IMR-90 (cell line): ENCODE data around the gene CBX5. TPM values are rescaled to one million over a fixed set of nuclear protein-coding genes. Genes with fewer than 3 reads are reported as not detected.

Experiments used
- ATAC-seq: fragments of 200-7000 bp; cut with Tn5 transposase; 2 replicates; pipeline ENCODE4 v1.9.1; 2020; ENCODE audit warnings: low read depth, mild to moderate bottlenecking, moderate library complexity
- BruUV-seq: library from RNA; stranded (reverse); fragments of 400-500 nt; replicated peaks from 2 replicates; lab custom pipeline; 2021; lab: Mats Ljungman, UMichigan
- CTCF ChIA-PET: fragments of 300-600 bp; formaldehyde crosslinking; extraction: SDS; loops from one replicate; lab custom pipeline; 2021; ENCODE audit warnings: antibody characterized with exemption; lab: Yijun Ruan, JAX
- POLR2A ChIA-PET: fragments of 300-600 bp; sonication (Branson Sonifier 250); formaldehyde crosslinking; loops from one replicate; lab custom pipeline; 2022; ENCODE audit warnings: antibody characterized with exemption; ENCODE audit not compliant: unreplicated experiment; lab: Charles Lee
- DNase-seq: peaks from one replicate; pipeline ENCODE4 v3.0.0; 2013
- H2AFZ ChIP-seq: replicated peaks from 2 replicates; pipeline ENCODE3; 2013; ENCODE audit warnings: low read length, mild to moderate bottlenecking; ENCODE audit not compliant: poor library complexity
- H2AK5ac ChIP-seq: 2 replicates; pipeline ENCODE4 v1.6.1; 2013; ENCODE audit warnings: low read depth, low read length, inconsistent platforms
- H2AK9ac ChIP-seq: replicated peaks from 2 replicates; pipeline ENCODE3; 2013; ENCODE audit warnings: mild to moderate bottlenecking, low read depth, low read length, moderate library complexity; ENCODE audit not compliant: poor library complexity
- H2BK120ac ChIP-seq: 2 replicates; pipeline ENCODE4 v1.6.1; 2013; ENCODE audit warnings: low read depth, low read length, inconsistent platforms
- H2BK15ac ChIP-seq: 3 replicates; pipeline ENCODE4 v1.6.1; 2013; ENCODE audit warnings: low read depth, low read length, inconsistent platforms
- H2BK20ac ChIP-seq: 2 replicates; pipeline ENCODE4 v1.6.1; 2013; ENCODE audit warnings: low read depth, mild to moderate bottlenecking, inconsistent platforms, low read length, moderate library complexity
- H2BK5ac ChIP-seq: 2 replicates; pipeline ENCODE4 v1.6.1; 2013; ENCODE audit warnings: mild to moderate bottlenecking, low read depth, low read length, inconsistent platforms; ENCODE audit not compliant: poor library complexity, severe bottlenecking
- H3K14ac ChIP-seq: replicated peaks from 2 replicates; pipeline ENCODE4 v1.6.1; 2013; ENCODE audit warnings: low read depth, low read length, inconsistent platforms
- H3K18ac ChIP-seq: 2 replicates; pipeline ENCODE4 v1.6.1; 2013; ENCODE audit warnings: low read depth, low read length, control low read depth
- H3K23ac ChIP-seq: 2 replicates; pipeline ENCODE4 v1.6.1; 2013; ENCODE audit warnings: low read depth, low read length, inconsistent platforms
- H3K27ac ChIP-seq: 2 replicates; pipeline ENCODE4 v1.5.1; 2013; ENCODE audit warnings: mild to moderate bottlenecking, control low read depth, low read length; ENCODE audit not compliant: insufficient read depth
- H3K27me3 ChIP-seq: 2 replicates; pipeline ENCODE4 v1.6.1; 2013; ENCODE audit warnings: low read length; ENCODE audit not compliant: control insufficient read depth, insufficient read depth
- H3K36me3 ChIP-seq: 2 replicates; pipeline ENCODE4 v1.6.1; 2013; ENCODE audit warnings: low read length, mixed read lengths; ENCODE audit not compliant: control insufficient read depth, insufficient read depth
- H3K4ac ChIP-seq: 2 replicates; pipeline ENCODE4 v1.6.1; 2013; ENCODE audit warnings: low read depth, low read length, inconsistent platforms
- H3K4me1 ChIP-seq: 2 replicates; pipeline ENCODE4 v1.6.1; 2013; ENCODE audit warnings: low read length, mixed read lengths; ENCODE audit not compliant: control insufficient read depth, insufficient read depth
- H3K4me2 ChIP-seq: 2 replicates; pipeline ENCODE4 v1.6.1; 2013; ENCODE audit warnings: low read depth, mild to moderate bottlenecking, control low read depth, low read length, moderate library complexity
- H3K4me3 ChIP-seq: 2 replicates; pipeline ENCODE4 v1.5.1; 2013; ENCODE audit warnings: low read depth, mild to moderate bottlenecking, control low read depth, low read length, moderate library complexity; ENCODE audit not compliant: insufficient read depth
- H3K56ac ChIP-seq: 2 replicates; pipeline ENCODE4 v1.6.1; 2013; ENCODE audit warnings: low read length, inconsistent platforms; ENCODE audit not compliant: insufficient read depth; ENCODE audit errors: extremely low read depth
- H3K79me1 ChIP-seq, 2 experiments: 2 replicates each; pipeline ENCODE4 v1.6.1; 2013; ENCODE audit warnings: low read length in 2 of 2, inconsistent platforms in 1 of 2, low read depth in 1 of 2
- H3K9ac ChIP-seq: 2 replicates; pipeline ENCODE4 v1.6.1; 2013; ENCODE audit warnings: low read depth, low read length, control low read depth
- H3K9me1 ChIP-seq: 2 replicates; pipeline ENCODE4 v1.6.1; 2013; ENCODE audit warnings: low read length, inconsistent platforms; ENCODE audit not compliant: insufficient read depth
- H3K9me3 ChIP-seq: 2 replicates; pipeline ENCODE4 v1.6.1; 2013; ENCODE audit warnings: low read length; ENCODE audit not compliant: control insufficient read depth, insufficient read depth
- H4K20me1 ChIP-seq: 2 replicates; pipeline ENCODE4 v1.6.1; 2013; ENCODE audit warnings: low read length, inconsistent platforms; ENCODE audit not compliant: insufficient read depth
- H4K5ac ChIP-seq: 2 replicates; pipeline ENCODE4 v1.6.1; 2013; ENCODE audit warnings: mild to moderate bottlenecking, low read depth, low read length, control low read depth
- H4K8ac ChIP-seq, 2 experiments: 2 replicates each; pipeline ENCODE4 v1.6.1; 2013; ENCODE audit warnings: low read depth in 2 of 2, low read length in 2 of 2, control low read depth in 1 of 2, inconsistent platforms in 1 of 2
- H4K91ac ChIP-seq: 2 replicates; pipeline ENCODE4 v1.6.1; 2013; ENCODE audit warnings: low read depth, low read length, inconsistent platforms; ENCODE audit not compliant: insufficient read depth
- ELK1 ChIP-seq: fragments of 150-350 bp; IDR thresholded peaks from 2 replicates; pipeline ENCODE4 v1.6.1; 2016; ENCODE audit warnings: low read depth, mild to moderate bottlenecking, low read length, moderate library complexity, borderline replicate concordance
- MAFK ChIP-seq: IDR thresholded peaks from 2 replicates; pipeline ENCODE4 v1.6.1; 2012; ENCODE audit warnings: low read depth, low read length, improper control_type of control experiment
- NFE2L2 ChIP-seq: fragments of 150-350 bp; IDR thresholded peaks from 2 replicates; pipeline ENCODE4 v1.6.1; 2016; ENCODE audit warnings: low read depth, mild to moderate bottlenecking, low read length
- POLR2A ChIP-seq: IDR thresholded peaks from 2 replicates; pipeline ENCODE4 v1.6.1; 2012; ENCODE audit warnings: mild to moderate bottlenecking, low read depth, low read length
- WGBS, 2 experiments: methylation state at CpG; one replicate each; pipeline versions ENCODE4 v1.1.5 to v1.1.7; 2013; ENCODE audit warnings: missing lambda C conversion rate in 2 of 2; ENCODE audit not compliant: insufficient read length in 1 of 2; ENCODE audit errors: extremely low coverage in 2 of 2; 5-methylcytosine and 5-hydroxymethylcytosine counted together
- dilution Hi-C: fragments of 300-500 bp; cut with HindIII; formaldehyde crosslinking; loops from one replicate; pipeline ENCODE4 v1.14.3; 2018; ENCODE audit warnings: low sequenced_read_pairs; ENCODE audit not compliant: unreplicated experiment
- in situ Hi-C: fragments of 300-500 bp; cut with MboI; formaldehyde crosslinking; loops from 3 replicates; pipeline ENCODE4 v1.14.3; 2019; ENCODE audit warnings: low sequenced_read_pairs, inconsistent platforms, mixed read lengths
- intact Hi-C: fragments of 100-400 bp; cut with micrococcal nuclease; formaldehyde crosslinking; loops from 2 replicates; pipeline ENCODE4 v1.10.0; 2022
- polyA plus RNA-seq, 3 experiments: library from polyadenylated mRNA; depleted of rRNA; stranded (reverse); fragments of >200 nt; gene quantifications; 2 replicates each; pipeline ENCODE4 v1.2.3, GENCODE V29; 2012; ENCODE audit warnings: low replicate concordance in 1 of 3
- total RNA-seq: library from RNA; depleted of rRNA; stranded (reverse); fragments of >200 nt; gene quantifications from 2 replicates; pipeline ENCODE4 v1.2.3, GENCODE V29; 2012

Gene CBX5
- total and polyA plus RNA-seq, 2 of the 4 experiments (the other 2 are of a cell fraction) = 18.0 to 40.9 TPM

DNA sequence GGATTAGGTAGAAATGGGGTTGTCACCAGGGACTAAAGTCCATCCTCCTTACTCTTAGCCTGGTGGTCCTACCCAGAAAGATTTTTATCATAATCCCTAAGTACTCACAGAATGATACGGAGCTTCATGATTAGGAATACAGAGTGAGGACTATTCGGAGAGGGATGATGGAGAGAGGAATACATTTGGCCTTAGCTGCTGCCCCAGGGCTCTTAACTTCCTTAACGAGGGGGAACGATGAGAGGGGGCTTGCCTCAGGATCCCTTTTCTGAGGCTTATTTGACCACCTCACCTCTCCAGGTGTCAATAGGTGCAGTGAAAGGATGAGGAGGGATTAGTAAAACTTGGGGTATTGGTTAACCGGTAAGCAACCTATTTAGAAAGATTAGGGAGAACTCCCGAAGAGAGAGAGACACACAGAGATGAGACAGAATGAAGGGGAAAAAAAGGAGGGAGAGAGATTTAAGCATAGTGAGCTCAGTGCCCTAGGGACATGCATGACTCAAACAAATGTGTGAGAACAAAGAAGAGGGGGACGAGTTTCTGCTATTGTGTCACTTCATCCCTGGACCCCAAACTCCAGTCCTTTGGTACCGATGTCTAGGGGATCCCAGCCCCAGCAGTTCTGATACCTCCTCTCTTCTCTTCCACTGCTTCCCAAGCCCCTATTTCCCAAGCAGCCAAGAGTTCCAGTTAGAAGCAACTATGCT lies 19.7 kb upstream of the CBX5 start:
- in situ Hi-C loops (no loop called here), intact Hi-C loops (no loop called here), dilution Hi-C loops (no loop called here)
- Histone ChIP-seq H4K91ac (no peak overlapping the region), H3K9ac (no peak overlapping the region), H2BK5ac (no peak overlapping the region), H4K5ac (no peak overlapping the region), H2AFZ (no peak overlapping the region), H3K4ac (no peak overlapping the region), H2BK15ac (no peak overlapping the region), H3K4me3 (no peak overlapping the region), H2AK5ac (no peak overlapping the region), H3K79me1 (no peaks in the 10 kb centered on the region), H3K36me3 (no peaks in the 10 kb centered on the region), H3K9me1 (0 out of 2 replicates have a peak, but pooled peaks cover 3% of the 10 kb centered on the region), H3K27me3 (peaks cover 37% of the 10 kb centered on the region), H4K20me1 (no peaks in the 10 kb centered on the region), H3K23ac (no peak overlapping the region), H3K9me3 (no peaks in the 10 kb centered on the region), H2BK20ac (no peak overlapping the region), H3K4me1 (peaks cover 9% of the 10 kb centered on the region), H3K27ac (no peak overlapping the region), H3K4me2 (no peak overlapping the region; the same call in 1 of the 2 replicates), H2AK9ac (no peak overlapping the region), H3K18ac (no peak overlapping the region), H3K14ac (no peak overlapping the region), H2BK120ac (no peak overlapping the region), H4K8ac (no peak overlapping the region), H3K56ac (no peak overlapping the region)
- CTCF ChIA-PET = interaction anchor here (0.8 kb wide), 1 partner anchor 25 kb away, joined by 3 read pairs; the partner anchor contains the start of gene COPZ1
- ATAC-seq (no peak), DNase-seq (no peak)
- TF ChIP-seq NFE2L2 (no peak), POLR2A (no peak), ELK1 (no peak), MAFK (no peak)
- BruUV-seq = no TSS peak
- POLR2A ChIA-PET = interaction anchor here (0.6 kb wide), 1 partner anchor 9 kb away, joined by 3 read pairs; no protein-coding TSS in a partner anchor
- no CpG with 5 or more reads among the region's 8 CpGs for WGBS, 2 experiments
